ENCODE results near the gene DLEU7.

The DLEU7 gene

DNA sequence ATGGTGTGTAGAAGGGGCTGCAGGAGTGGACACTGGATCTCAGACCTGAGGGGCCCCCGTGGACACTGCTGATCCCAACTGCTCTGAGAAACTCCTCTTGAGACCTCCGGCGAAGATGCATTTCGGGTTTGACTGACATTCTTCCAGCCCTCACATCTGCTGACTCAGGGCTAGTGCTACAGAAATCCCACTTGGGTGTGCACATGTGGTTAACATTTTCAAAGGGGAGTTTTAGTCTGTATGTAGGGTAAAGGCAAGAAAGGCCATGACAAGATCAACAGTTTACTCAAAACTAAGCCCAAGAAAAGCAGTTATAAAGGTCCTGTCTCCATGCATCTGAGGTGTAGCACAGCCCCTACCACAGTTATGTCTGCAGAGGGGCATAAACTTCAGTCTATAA is 31.2 kb downstream of the DLEU7 start:
- no peak overlapping the region for H3K4me3 ChIP-seq (replicated peaks; ENCODE audit: low read depth, low read length)
- TF ChIP-seq, protein P1, sequence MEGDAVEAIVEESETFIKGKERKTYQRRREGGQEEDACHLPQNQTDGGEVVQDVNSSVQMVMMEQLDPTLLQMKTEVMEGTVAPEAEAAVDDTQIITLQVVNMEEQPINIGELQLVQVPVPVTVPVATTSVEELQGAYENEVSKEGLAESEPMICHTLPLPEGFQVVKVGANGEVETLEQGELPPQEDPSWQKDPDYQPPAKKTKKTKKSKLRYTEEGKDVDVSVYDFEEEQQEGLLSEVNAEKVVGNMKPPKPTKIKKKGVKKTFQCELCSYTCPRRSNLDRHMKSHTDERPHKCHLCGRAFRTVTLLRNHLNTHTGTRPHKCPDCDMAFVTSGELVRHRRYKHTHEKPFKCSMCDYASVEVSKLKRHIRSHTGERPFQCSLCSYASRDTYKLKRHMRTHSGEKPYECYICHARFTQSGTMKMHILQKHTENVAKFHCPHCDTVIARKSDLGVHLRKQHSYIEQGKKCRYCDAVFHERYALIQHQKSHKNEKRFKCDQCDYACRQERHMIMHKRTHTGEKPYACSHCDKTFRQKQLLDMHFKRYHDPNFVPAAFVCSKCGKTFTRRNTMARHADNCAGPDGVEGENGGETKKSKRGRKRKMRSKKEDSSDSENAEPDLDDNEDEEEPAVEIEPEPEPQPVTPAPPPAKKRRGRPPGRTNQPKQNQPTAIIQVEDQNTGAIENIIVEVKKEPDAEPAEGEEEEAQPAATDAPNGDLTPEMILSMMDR (IDR thresholded peaks at IDR 0.05; ENCODE audit: low read length, missing control alignments) = no peak
- DNase-seq (ENCODE audit: low read depth) = no peak

DNA sequence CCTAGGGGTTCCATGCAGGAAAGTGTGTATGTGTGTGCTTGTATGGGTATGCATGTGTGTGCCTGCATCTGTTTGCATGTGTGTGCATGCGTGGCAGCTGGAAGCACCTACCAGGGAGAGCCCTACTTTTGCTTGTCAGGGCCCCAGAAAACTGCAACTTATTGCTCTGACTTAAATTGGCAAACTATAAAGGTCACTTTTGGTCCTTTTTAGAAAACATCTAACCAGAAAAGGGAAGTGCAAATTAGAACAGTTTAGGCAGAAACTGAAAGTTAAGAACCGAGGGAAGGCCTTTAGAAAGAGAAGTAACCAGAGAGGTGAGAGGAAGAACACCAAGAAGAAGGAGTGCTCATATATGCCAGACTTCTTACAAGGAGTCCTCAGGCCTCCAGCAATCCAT is 32.5 kb downstream of the DLEU7 start:
- TF ChIP-seq, protein P1 (IDR thresholded peaks at IDR 0.05; ENCODE audit: low read length, missing control alignments) = no peak
- H3K4me3 ChIP-seq (replicated peaks; ENCODE audit: low read depth, low read length) = no peak overlapping the region
- DNase-seq (ENCODE audit: low read depth) = no peak

DNA sequence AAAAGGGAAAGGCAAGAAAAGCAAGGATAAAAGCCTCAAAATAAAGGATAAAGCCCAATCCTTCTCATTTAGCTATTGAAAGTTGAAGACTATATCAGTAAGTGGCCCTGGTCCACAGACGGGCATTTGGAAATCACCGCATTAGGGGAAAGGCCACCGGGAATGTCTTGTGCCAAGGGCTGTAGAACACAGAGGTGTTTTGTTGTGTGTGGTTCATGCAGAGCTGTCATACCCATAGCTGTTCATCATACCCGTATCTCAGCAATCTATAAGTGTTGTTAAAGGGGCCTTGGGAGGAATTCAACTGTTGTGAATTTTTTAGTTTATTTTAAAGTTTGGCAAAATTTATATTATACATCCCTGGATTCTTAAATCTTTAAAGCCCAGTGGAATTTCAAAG is 33.0 kb downstream of the DLEU7 start:
- no peak for DNase-seq (ENCODE audit: low read depth)
- TF ChIP-seq, protein P1 (IDR thresholded peaks at IDR 0.05; ENCODE audit: low read length, missing control alignments) = no peak
- H3K4me3 ChIP-seq (replicated peaks; ENCODE audit: low read depth, low read length) = no peak overlapping the region

DNA sequence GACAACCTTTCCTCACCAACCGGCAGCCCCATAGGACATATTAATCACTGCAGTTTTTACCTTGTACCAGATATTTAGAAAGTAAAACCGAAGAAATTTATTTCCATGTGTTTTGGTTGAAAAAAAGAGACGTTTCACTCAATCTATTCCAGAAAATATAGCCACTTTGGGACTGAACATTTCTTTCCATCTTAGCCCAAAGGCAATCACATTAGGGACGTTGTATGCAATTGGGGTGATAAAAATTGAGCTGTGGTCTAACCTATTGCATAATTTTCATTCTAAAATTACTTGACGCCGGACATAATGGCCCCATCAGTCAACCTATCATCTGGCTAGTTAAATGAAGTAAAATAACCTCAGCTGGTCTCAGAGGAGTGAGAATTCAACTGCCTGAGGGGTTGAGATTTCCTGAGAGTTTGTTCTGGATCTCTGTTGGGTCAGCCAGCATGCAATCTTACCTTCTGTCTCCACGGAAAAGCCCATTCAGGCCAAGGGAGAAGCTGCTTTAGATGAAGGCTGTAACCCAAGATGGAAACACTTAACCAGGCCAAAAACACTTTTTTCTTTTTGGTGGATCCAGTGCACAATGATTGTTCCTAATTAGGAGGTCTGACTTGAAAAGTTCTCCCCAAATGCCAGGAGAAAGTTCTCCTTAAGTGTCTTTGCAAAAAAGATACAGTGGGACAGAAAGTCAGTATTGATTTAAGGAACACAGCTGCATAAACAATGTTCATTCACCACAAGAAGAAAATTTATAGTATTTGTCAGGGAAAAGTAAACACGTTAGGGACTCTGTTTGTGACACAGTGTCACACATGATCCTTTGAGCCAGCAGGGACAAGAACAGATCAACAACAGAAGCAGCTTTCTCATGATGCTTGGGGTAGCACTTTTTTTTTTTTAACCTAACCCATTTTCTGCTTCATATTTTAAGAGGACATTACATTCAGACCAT is 34.1 kb downstream of the DLEU7 start:
- no peak overlapping the region for H3K4me3 ChIP-seq (replicated peaks; ENCODE audit: low read depth, low read length)
- TF ChIP-seq, protein P1 (IDR thresholded peaks at IDR 0.05; ENCODE audit: low read length, missing control alignments) = no peak
- DNase-seq (ENCODE audit: low read depth) = no peak

- TF ChIP-seq, protein P1 (IDR thresholded peaks at IDR 0.05; ENCODE audit: low read length, missing control alignments) = no peak
- DNase-seq (ENCODE audit: low read depth) = peak; percentile 35
- no peak overlapping the region for H3K4me3 ChIP-seq (replicated peaks; ENCODE audit: low read depth, low read length)
Measured at GRCh38 chr13:50805805-50806204, 37.7 kb downstream of the DLEU7 start.

DNA sequence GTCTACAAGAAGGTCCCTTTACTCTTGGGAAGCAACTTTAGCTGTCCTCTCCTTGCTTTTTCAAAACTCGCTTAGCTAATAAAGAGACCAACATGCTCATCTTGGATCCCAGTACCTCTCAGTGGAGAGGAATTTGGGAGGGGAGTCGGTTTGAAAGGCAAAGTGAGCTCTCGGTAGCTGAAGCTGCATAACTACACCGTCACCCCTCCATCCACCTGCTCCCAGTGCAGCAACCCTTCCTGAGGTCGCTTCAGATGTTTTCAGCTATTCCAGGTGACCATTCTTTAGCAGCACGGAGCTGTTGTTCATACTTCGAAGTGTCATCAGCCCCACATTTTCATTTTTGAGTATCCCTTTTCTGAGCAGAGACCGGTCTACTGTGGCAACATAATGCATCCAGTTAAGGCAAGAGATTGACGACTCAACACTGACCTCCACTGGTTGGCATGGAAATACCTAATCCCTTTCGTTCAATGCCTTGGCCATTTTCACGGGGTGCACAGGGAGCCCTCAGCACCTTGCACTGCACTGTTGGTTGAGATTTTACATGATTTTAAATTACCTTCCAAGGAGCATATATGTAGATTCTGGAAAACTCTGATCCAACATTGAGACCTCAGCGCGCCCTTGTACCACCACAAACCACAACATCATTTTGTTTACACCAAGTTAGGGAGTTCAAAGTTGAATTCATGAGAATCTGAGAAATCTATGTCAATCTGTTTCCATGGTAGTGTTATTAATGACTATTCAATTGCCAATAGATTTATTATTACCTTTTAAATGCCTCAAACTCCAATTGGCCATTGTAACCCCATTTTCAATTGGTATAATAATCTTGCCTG is 42.2 kb downstream of the DLEU7 start:
- TF ChIP-seq, protein P1 (IDR thresholded peaks at IDR 0.05; ENCODE audit: low read length, missing control alignments) = peak; percentile 79
- H3K4me3 ChIP-seq (replicated peaks; ENCODE audit: low read depth, low read length) = no peak overlapping the region
- DNase-seq (ENCODE audit: low read depth) = peak; percentile 89
